IMR-90 (cell line): ENCODE results near the gene CD27.
"Not testable (repeated sequence)": the region's sequence is repeated elsewhere in the genome, so short reads cannot be mapped to it uniquely, and the experiment has no call there.

ENCODE experiments used
- CEBPB ChIP-seq: IDR thresholded peaks from 2 replicates; pipeline ENCODE4 v1.6.1; 2012; ENCODE audit warnings: low read depth, low read length, improper control_type of control experiment
- CTCF ChIP-seq: conservative IDR thresholded peaks from 2 replicates; pipeline ENCODE4 v1.5.1; 2012; ENCODE audit warnings: mild to moderate bottlenecking, low read depth, low read length, improper control_type of control experiment
- MAZ ChIP-seq: IDR thresholded peaks from 2 replicates; pipeline ENCODE4 v1.6.1; 2012; ENCODE audit warnings: low read depth, mild to moderate bottlenecking, low read length, improper control_type of control experiment, moderate library complexity, borderline replicate concordance
- POLR2A ChIP-seq: IDR thresholded peaks from 2 replicates; pipeline ENCODE4 v1.6.1; 2012; ENCODE audit warnings: mild to moderate bottlenecking, low read depth, low read length
- RCOR1 ChIP-seq: IDR thresholded peaks from 2 replicates; pipeline ENCODE4 v1.6.1; 2012; ENCODE audit warnings: mild to moderate bottlenecking, low read length, improper control_type of control experiment; ENCODE audit not compliant: insufficient replicate concordance
- USF2 ChIP-seq: fragments of 150-350 bp; IDR thresholded peaks from 2 replicates; pipeline ENCODE4 v1.6.1; 2017; ENCODE audit warnings: mild to moderate bottlenecking, antibody characterized with exemption, low read length, low read depth

- TF ChIP-seq POLR2A, CTCF, RCOR1, MAZ, USF2, CEBPB: not testable (repeated sequence)
Measured at GRCh38 chr12:6477601-6478377, 33.0 kb downstream of the CD27 start.
